Osteoblast (primary cell): Measurements from ENCODE around the gene DUSP14. TPM values are rescaled to one million over a fixed set of nuclear protein-coding genes. Genes with fewer than 3 reads are reported as not detected.

ENCODE experiments used
- DNase-seq: peaks from one replicate; pipeline ENCODE4 v3.0.0; 2011; ENCODE audit warnings: low spot score, mixed read lengths; ENCODE audit not compliant: insufficient read length; ENCODE audit errors: missing footprints
- H2AFZ ChIP-seq: 2 replicates; pipeline ENCODE4 v1.6.0; 2011; ENCODE audit warnings: mild to moderate bottlenecking, low read length
- H3K27ac ChIP-seq: 2 replicates; pipeline ENCODE4 v1.5.1; 2011; ENCODE audit warnings: mild to moderate bottlenecking, low read depth, low read length, moderate library complexity
- H3K27me3 ChIP-seq: 2 replicates; pipeline ENCODE4 v1.6.0; 2012; ENCODE audit warnings: mild to moderate bottlenecking, control low read depth, inconsistent platforms, low read length, moderate library complexity; ENCODE audit not compliant: insufficient read depth
- H3K36me3 ChIP-seq: 2 replicates; pipeline ENCODE4 v1.5.1; 2011; ENCODE audit warnings: mild to moderate bottlenecking, low read length, control low read depth, moderate library complexity; ENCODE audit not compliant: insufficient read depth
- H3K4me1 ChIP-seq: 2 replicates; pipeline ENCODE4 v1.5.1; 2011; ENCODE audit warnings: mild to moderate bottlenecking, low read length, control low read depth, moderate library complexity; ENCODE audit not compliant: insufficient read depth
- H3K4me2 ChIP-seq: 2 replicates; pipeline ENCODE4 v1.6.0; 2011; ENCODE audit warnings: mild to moderate bottlenecking, low read length; ENCODE audit not compliant: insufficient read depth
- H3K4me3 ChIP-seq: fragments of 200-600 bp; sonication (generic); 3 replicates; pipeline ENCODE4 v1.5.1; 2012; ENCODE audit warnings: mild to moderate bottlenecking, low read length, inconsistent platforms; ENCODE audit not compliant: insufficient read depth
- H3K79me2 ChIP-seq: 2 replicates; pipeline ENCODE4 v1.6.0; 2012; ENCODE audit warnings: mild to moderate bottlenecking, low read length, control low read depth, inconsistent platforms; ENCODE audit not compliant: insufficient read depth
- H3K9me3 ChIP-seq: 2 replicates; pipeline ENCODE4 v1.5.1; 2011; ENCODE audit warnings: low read depth, low read length, control low read depth
- H4K20me1 ChIP-seq: 2 replicates; pipeline ENCODE4 v1.6.0; 2012; ENCODE audit warnings: mild to moderate bottlenecking, low read length, control low read depth; ENCODE audit not compliant: insufficient read depth
- total RNA-seq: library from RNA; depleted of rRNA; stranded (reverse); fragments of >200 nt; gene quantifications from 2 replicates; pipeline ENCODE4 v1.2.3, GENCODE V29; 2012
- TF ChIP-seq, protein P1 (sequence below): IDR thresholded peaks from 2 replicates; pipeline ENCODE4 v1.5.1; 2011; ENCODE audit warnings: mild to moderate bottlenecking, low read depth, low read length, moderate library complexity; ENCODE audit errors: extremely low read depth

Gene DUSP14
- total RNA-seq, 1 donor: 97.7 TPM

GRCh38 chr17:37562016-37562745, 72.5 kb downstream of the DUSP14 start:
- Histone ChIP-seq H4K20me1 (no peaks in the 10 kb centered on the region), H3K27ac (no peak overlapping the region), H2AFZ (no peak overlapping the region), H3K4me2 (no peak overlapping the region), H3K4me1 (no peaks in the 10 kb centered on the region), H3K36me3 (peaks cover 24% of the 10 kb centered on the region), H3K4me3 (no peak overlapping the region), H3K79me2 (no peaks in the 10 kb centered on the region), H3K27me3 (no peaks in the 10 kb centered on the region), H3K9me3 (no peaks in the 10 kb centered on the region)
- DNase-seq: no peak
- TF ChIP-seq, protein P1, sequence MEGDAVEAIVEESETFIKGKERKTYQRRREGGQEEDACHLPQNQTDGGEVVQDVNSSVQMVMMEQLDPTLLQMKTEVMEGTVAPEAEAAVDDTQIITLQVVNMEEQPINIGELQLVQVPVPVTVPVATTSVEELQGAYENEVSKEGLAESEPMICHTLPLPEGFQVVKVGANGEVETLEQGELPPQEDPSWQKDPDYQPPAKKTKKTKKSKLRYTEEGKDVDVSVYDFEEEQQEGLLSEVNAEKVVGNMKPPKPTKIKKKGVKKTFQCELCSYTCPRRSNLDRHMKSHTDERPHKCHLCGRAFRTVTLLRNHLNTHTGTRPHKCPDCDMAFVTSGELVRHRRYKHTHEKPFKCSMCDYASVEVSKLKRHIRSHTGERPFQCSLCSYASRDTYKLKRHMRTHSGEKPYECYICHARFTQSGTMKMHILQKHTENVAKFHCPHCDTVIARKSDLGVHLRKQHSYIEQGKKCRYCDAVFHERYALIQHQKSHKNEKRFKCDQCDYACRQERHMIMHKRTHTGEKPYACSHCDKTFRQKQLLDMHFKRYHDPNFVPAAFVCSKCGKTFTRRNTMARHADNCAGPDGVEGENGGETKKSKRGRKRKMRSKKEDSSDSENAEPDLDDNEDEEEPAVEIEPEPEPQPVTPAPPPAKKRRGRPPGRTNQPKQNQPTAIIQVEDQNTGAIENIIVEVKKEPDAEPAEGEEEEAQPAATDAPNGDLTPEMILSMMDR: no peak

Other genes starting within 250 kb of the DUSP14 start
- not detected in 2 replicates for gene C17orf78, start 113.9 kb upstream of the DUSP14 start, total RNA-seq
- gene ACACA, start 83.1 kb upstream of the DUSP14 start, total RNA-seq: 78.9 and 86.6 TPM in 2 replicates
- 18.6 and 21.4 TPM in 2 replicates for gene TADA2A, start 83.0 kb upstream of the DUSP14 start, total RNA-seq
- 23.9 and 24.8 TPM in 2 replicates for gene SYNRG, start 119.5 kb downstream of the DUSP14 start, total RNA-seq
- 29.2 and 29.3 TPM in 2 replicates for gene DDX52, start 153.6 kb downstream of the DUSP14 start, total RNA-seq